ENCODE data around the gene ARID3A.

- TF ChIP-seq, protein P1, sequence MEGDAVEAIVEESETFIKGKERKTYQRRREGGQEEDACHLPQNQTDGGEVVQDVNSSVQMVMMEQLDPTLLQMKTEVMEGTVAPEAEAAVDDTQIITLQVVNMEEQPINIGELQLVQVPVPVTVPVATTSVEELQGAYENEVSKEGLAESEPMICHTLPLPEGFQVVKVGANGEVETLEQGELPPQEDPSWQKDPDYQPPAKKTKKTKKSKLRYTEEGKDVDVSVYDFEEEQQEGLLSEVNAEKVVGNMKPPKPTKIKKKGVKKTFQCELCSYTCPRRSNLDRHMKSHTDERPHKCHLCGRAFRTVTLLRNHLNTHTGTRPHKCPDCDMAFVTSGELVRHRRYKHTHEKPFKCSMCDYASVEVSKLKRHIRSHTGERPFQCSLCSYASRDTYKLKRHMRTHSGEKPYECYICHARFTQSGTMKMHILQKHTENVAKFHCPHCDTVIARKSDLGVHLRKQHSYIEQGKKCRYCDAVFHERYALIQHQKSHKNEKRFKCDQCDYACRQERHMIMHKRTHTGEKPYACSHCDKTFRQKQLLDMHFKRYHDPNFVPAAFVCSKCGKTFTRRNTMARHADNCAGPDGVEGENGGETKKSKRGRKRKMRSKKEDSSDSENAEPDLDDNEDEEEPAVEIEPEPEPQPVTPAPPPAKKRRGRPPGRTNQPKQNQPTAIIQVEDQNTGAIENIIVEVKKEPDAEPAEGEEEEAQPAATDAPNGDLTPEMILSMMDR (conservative IDR thresholded peaks at IDR 0.05; ENCODE audit: low read depth, low read length), result no peak
- TF ChIP-seq EZH2phosphoT487 (IDR thresholded peaks at IDR 0.05; ENCODE audit: borderline replicate concordance, low read length), result no peak
Observed at GRCh38 chr19:876089-876488, 49.7 kb upstream of the ARID3A start.
